ENCODE results near the gene PALB2.

Gene PALB2

GRCh38 chr16:23609929-23610328 lies 31.2 kb downstream of the PALB2 start:
- no peak for TF ChIP-seq ZFX (IDR thresholded peaks at IDR 0.05; ENCODE audit: borderline replicate concordance)
- no peak for TF ChIP-seq CTCF (IDR thresholded peaks at IDR 0.05)

GRCh38 chr16:23608194-23608593 lies 32.9 kb downstream of the PALB2 start:
- H3K27ac ChIP-seq: no peak overlapping the region
- no peak for TF ChIP-seq CTCF (IDR thresholded peaks at IDR 0.05)
- TF ChIP-seq ZFX (IDR thresholded peaks at IDR 0.05; ENCODE audit: borderline replicate concordance): no peak

More at GRCh38 chr16:23609929-23610328, 31.2 kb downstream of the PALB2 start:
- H3K27ac ChIP-seq: no peak overlapping the region

GRCh38 chr16:23607726-23608125 lies 33.4 kb downstream of the PALB2 start:
- H3K27ac ChIP-seq: no peak overlapping the region
- TF ChIP-seq CTCF (IDR thresholded peaks at IDR 0.05) (no peak), ZFX (IDR thresholded peaks at IDR 0.05; ENCODE audit: borderline replicate concordance) (no peak)

- TF ChIP-seq CTCF (IDR thresholded peaks at IDR 0.05) (no peak), ZFX (IDR thresholded peaks at IDR 0.05; ENCODE audit: borderline replicate concordance) (no peak)
- H3K27ac ChIP-seq: no peak overlapping the region
Measured at GRCh38 chr16:23597003-23597756, 43.9 kb downstream of the PALB2 start.

GRCh38 chr16:23595951-23596720 lies 45.0 kb downstream of the PALB2 start, which contains the start of gene NDUFAB1:
Gene NDUFAB1, minus strand, starts transcription at chr16:23596316. Its CDS starts 26 bp downstream, at chr16:23596290.
- peak; percentile 99 for TF ChIP-seq CTCF (IDR thresholded peaks at IDR 0.05)
- no peak for TF ChIP-seq ZFX (IDR thresholded peaks at IDR 0.05; ENCODE audit: borderline replicate concordance)
- H3K27ac ChIP-seq: peak within 1 kb of the TSS; percentile 73

- no peak for TF ChIP-seq ZFX (IDR thresholded peaks at IDR 0.05; ENCODE audit: borderline replicate concordance)
- TF ChIP-seq CTCF (IDR thresholded peaks at IDR 0.05): no peak
- H3K27ac ChIP-seq: peak overlapping the region; percentile 73
Measured at GRCh38 chr16:23595246-23595950, 45.7 kb downstream of the PALB2 start.
